ENCODE data around the gene CKMT1A.
A peak's percentile ranks its signal among the peaks of the same experiment; 100 is the strongest.
"Not testable (repeated sequence)": the region's sequence is repeated elsewhere in the genome, so short reads cannot be mapped to it uniquely, and the experiment has no call there.

CKMT1A gene

GRCh38 chr15:43726306-43726705 lies 32.6 kb downstream of the CKMT1A start:
- not testable (repeated sequence) for H3K9me3 Mint-ChIP-seq, H3K4me1 Mint-ChIP-seq, H3K4me3 Mint-ChIP-seq, H3K36me3 Mint-ChIP-seq, H3K27ac Mint-ChIP-seq, ATAC-seq
- H3K27me3 Mint-ChIP-seq, result peaks cover 13% of the 10 kb centered on the region

GRCh38 chr15:43728053-43728725 lies 34.5 kb downstream of the CKMT1A start:
- H3K36me3 Mint-ChIP-seq, ATAC-seq, H3K27ac Mint-ChIP-seq, H3K9me3 Mint-ChIP-seq, H3K4me3 Mint-ChIP-seq, H3K4me1 Mint-ChIP-seq: not testable (repeated sequence)
- H3K27me3 Mint-ChIP-seq, result peaks cover 17% of the 10 kb centered on the region

- peaks cover 3% of the 10 kb centered on the region for H3K9me3 Mint-ChIP-seq
- peak overlapping the region; percentile 15 for H3K27ac Mint-ChIP-seq
- ATAC-seq, result peak; percentile 12
- H3K36me3 Mint-ChIP-seq, result no peaks in the 10 kb centered on the region
- H3K4me3 Mint-ChIP-seq, result peak overlapping the region; percentile 54
- peaks cover 11% of the 10 kb centered on the region for H3K27me3 Mint-ChIP-seq
- peaks cover 11% of the 10 kb centered on the region for H3K4me1 Mint-ChIP-seq
These were observed 41.8 kb downstream of the CKMT1A start for GRCh38 chr15:43735416-43735815.

GRCh38 chr15:43746245-43746902 lies 52.7 kb downstream of the CKMT1A start, which contains the start of gene PDIA3:
Gene PDIA3 (plus strand): TSS chr15:43746438. CDS start chr15:43746540, 102 bp downstream.
- not testable (repeated sequence) for H3K27me3 Mint-ChIP-seq, H3K9me3 Mint-ChIP-seq
- peak; percentile 93 for ATAC-seq
- Mint-ChIP-seq H3K4me3 (peak within 1 kb of the TSS; percentile 95), H3K36me3 (peaks cover 10% of the 10 kb centered on the region), H3K4me1 (peaks cover 53% of the 10 kb centered on the region), H3K27ac (peak within 1 kb of the TSS; percentile 96)

GRCh38 chr15:43746903-43747309 lies 53.2 kb downstream of the CKMT1A start:
- H3K27me3 Mint-ChIP-seq, H3K9me3 Mint-ChIP-seq: not testable (repeated sequence)
- ATAC-seq, result peak; percentile 37
- Mint-ChIP-seq H3K4me1 (peaks cover 56% of the 10 kb centered on the region), H3K36me3 (peaks cover 12% of the 10 kb centered on the region), H3K4me3 (peak overlapping the region; percentile 95), H3K27ac (peak overlapping the region; percentile 96)

- Mint-ChIP-seq H3K9me3 (no peaks in the 10 kb centered on the region), H3K4me3 (peak overlapping the region; percentile 95), H3K27ac (no peak overlapping the region), H3K36me3 (peaks cover 17% of the 10 kb centered on the region), H3K4me1 (peaks cover 67% of the 10 kb centered on the region), H3K27me3 (no peaks in the 10 kb centered on the region)
- no peak for ATAC-seq
These were observed 54.7 kb downstream of the CKMT1A start for GRCh38 chr15:43748376-43748775.

All from stimulated activated memory B cell treated with anti-CD40 and anti-IgM and Interleukin-4, amounts not matched to agents 10 μg/mL and 1 μg/mL and 100 μg/mL, for 72 hours (primary cell).